GM23338 (cell line): ENCODE measurements around the gene SAA1. TPM values are rescaled to one million over a fixed set of nuclear protein-coding genes. Genes with fewer than 3 reads are reported as not detected.

Experiments
- ATAC-seq: fragments of 200-7000 bp; cut with Tn5 transposase; 3 replicates; pipeline ENCODE4 v1.9.1; 2020
- DNase-seq: peaks from one replicate; pipeline ENCODE4 v3.0.0-alpha.2; 2015; ENCODE audit warnings: low spot score
- H2AFZ ChIP-seq: fragments of 200-600 bp; sonication (generic); 2 replicates; pipeline ENCODE4 v1.8.0; 2016; ENCODE audit warnings: antibody characterized with exemption, mild to moderate bottlenecking, moderate library complexity
- H3F3A ChIP-seq: fragments of 200-600 bp; sonication (generic); replicated peaks from 2 replicates; pipeline ENCODE4 v1.8.0; 2017; ENCODE audit warnings: antibody characterized with exemption, mixed run types, low read depth
- H3K27ac ChIP-seq: fragments of 200-600 bp; sonication (generic); 2 replicates; pipeline ENCODE4 v1.6.1; 2016; ENCODE audit warnings: low read depth
- H3K27me3 ChIP-seq: fragments of 200-600 bp; sonication (generic); 2 replicates; pipeline ENCODE4 v1.8.0; 2016; ENCODE audit warnings: mild to moderate bottlenecking, mixed run types, moderate library complexity; ENCODE audit not compliant: insufficient read depth
- H3K36me3 ChIP-seq: fragments of 200-600 bp; sonication (generic); 2 replicates; pipeline ENCODE4 v1.8.0; 2016; ENCODE audit warnings: mild to moderate bottlenecking; ENCODE audit not compliant: insufficient read depth
- H3K4me1 ChIP-seq: fragments of 200-600 bp; sonication (generic); 2 replicates; pipeline ENCODE4 v1.8.0; 2016; ENCODE audit warnings: mild to moderate bottlenecking, moderate library complexity; ENCODE audit not compliant: insufficient read depth
- H3K4me2 ChIP-seq: fragments of 200-600 bp; sonication (generic); 2 replicates; pipeline ENCODE4 v1.7.1; 2017; ENCODE audit warnings: mixed run types
- H3K4me3 ChIP-seq: fragments of 200-600 bp; sonication (generic); 2 replicates; pipeline ENCODE4 v1.6.1; 2016; ENCODE audit warnings: mixed run types
- H3K79me2 ChIP-seq: fragments of 200-600 bp; sonication (generic); replicated peaks from 2 replicates; pipeline ENCODE4 v1.8.0; 2017; ENCODE audit warnings: mild to moderate bottlenecking; ENCODE audit not compliant: insufficient read depth
- H3K9me2 ChIP-seq: fragments of 200-600 bp; sonication (generic); 2 replicates; pipeline ENCODE4 v1.8.0; 2017; ENCODE audit not compliant: insufficient read depth
- H4K20me1 ChIP-seq: fragments of 200-600 bp; sonication (generic); replicated peaks from 2 replicates; pipeline ENCODE4 v1.8.0; 2017; ENCODE audit warnings: mild to moderate bottlenecking; ENCODE audit not compliant: insufficient read depth
- H3K27ac Mint-ChIP-seq: 2 replicates; pipeline ENCODE4 v1.8.0; 2020; ENCODE audit warnings: inconsistent platforms, mild to moderate bottlenecking, moderate library complexity, mixed read lengths
- H3K27me3 Mint-ChIP-seq: 3 replicates; pipeline ENCODE4 v1.8.0; 2022; ENCODE audit warnings: low read depth, mild to moderate bottlenecking, moderate library complexity, mixed read lengths, inconsistent platforms; ENCODE audit not compliant: insufficient read depth, poor library complexity
- H3K36me3 Mint-ChIP-seq: 3 replicates; pipeline ENCODE4 v1.8.0; 2021; ENCODE audit warnings: low read depth, mild to moderate bottlenecking, inconsistent platforms, moderate library complexity, mixed read lengths
- H3K4me1 Mint-ChIP-seq: 3 replicates; pipeline ENCODE4 v1.8.0; 2020; ENCODE audit warnings: mild to moderate bottlenecking, inconsistent platforms, mixed read lengths
- H3K4me3 Mint-ChIP-seq: 3 replicates; pipeline ENCODE4 v1.8.0; 2021; ENCODE audit warnings: moderate library complexity, mild to moderate bottlenecking, inconsistent platforms, mixed read lengths
- H3K9me3 Mint-ChIP-seq: 3 replicates; pipeline ENCODE4 v1.8.0; 2020; ENCODE audit warnings: moderate library complexity, mild to moderate bottlenecking, inconsistent platforms, mixed read lengths
- CREB1 ChIP-seq: fragments of 250-450 bp; sonication (Bioruptor Pico); IDR thresholded peaks from 2 replicates; pipeline ENCODE4 v1.5.0; 2020; ENCODE audit warnings: low read depth, mild to moderate bottlenecking, moderate library complexity
- CTCF ChIP-seq, 2 experiments: fragments of 200-600 bp in 1 of 2; sonication (generic) in 1 of 2; conservative IDR thresholded peaks; 2 replicates each; pipeline versions ENCODE4 v1.5.1 to v1.6.1; 2016 to 2017; ENCODE audit warnings: antibody characterized with exemption in 2 of 2, low read depth in 2 of 2, mild to moderate bottlenecking in 2 of 2, moderate library complexity in 1 of 2
- ETS1 ChIP-seq: IDR thresholded peaks from 2 replicates; pipeline ENCODE4 v1.6.1; 2016; ENCODE audit warnings: antibody characterized with exemption
- EZH2 ChIP-seq: fragments of 200-600 bp; sonication (generic); IDR thresholded peaks from one replicate; pipeline ENCODE4 v1.8.0; 2017; ENCODE audit warnings: antibody characterized with exemption, mild to moderate bottlenecking, low read depth; ENCODE audit not compliant: unreplicated experiment
- EZH2phosphoT487 ChIP-seq: fragments of 200-600 bp; sonication (generic); IDR thresholded peaks from one replicate; pipeline ENCODE4 v1.8.1; 2018; ENCODE audit warnings: antibody characterized with exemption; ENCODE audit not compliant: unreplicated experiment
- JUNB ChIP-seq: IDR thresholded peaks from one replicate; pipeline ENCODE4 v1.6.1; 2016; ENCODE audit warnings: antibody characterized with exemption; ENCODE audit not compliant: unreplicated experiment
- NANOG ChIP-seq: IDR thresholded peaks from 2 replicates; pipeline ENCODE4 v1.6.1; 2016; ENCODE audit warnings: antibody characterized with exemption, borderline replicate concordance
- POLR2AphosphoS5 ChIP-seq: IDR thresholded peaks from 2 replicates; pipeline ENCODE4 v1.6.1; 2016; ENCODE audit warnings: antibody characterized with exemption, low read depth
- REST ChIP-seq: IDR thresholded peaks from one replicate; pipeline ENCODE4 v1.6.1; 2018; ENCODE audit warnings: antibody characterized with exemption; ENCODE audit not compliant: unreplicated experiment
- STAT1 ChIP-seq: IDR thresholded peaks from one replicate; pipeline ENCODE4 v1.6.1; 2016; ENCODE audit warnings: antibody characterized with exemption; ENCODE audit not compliant: unreplicated experiment
- ZNF114 ChIP-seq: fragments of 250-450 bp; sonication (Bioruptor Pico); IDR thresholded peaks from 2 replicates; pipeline ENCODE4 v1.5.0; 2020; ENCODE audit warnings: mild to moderate bottlenecking, moderate library complexity
- ZNF331 ChIP-seq: fragments of 250-450 bp; sonication (Bioruptor Pico); IDR thresholded peaks from 2 replicates; pipeline ENCODE4 v1.5.0; 2020; ENCODE audit warnings: low read depth, mild to moderate bottlenecking, moderate library complexity
- polyA plus RNA-seq: library from polyadenylated mRNA; unstranded; fragments of >200 nt; fragmentation: Nextera tagmentation; extraction: Ambion mirVana; gene quantifications from 2 replicates; pipeline ENCODE4 v1.2.1, GENCODE V29; 2016
- total RNA-seq: library from RNA; depleted of rRNA; stranded (reverse); fragments of >200 nt; shearing (Covaris generic); gene quantifications from 2 replicates; pipeline ENCODE4 v1.2.3, GENCODE V29; 2014

SAA1 gene
- total and polyA plus RNA-seq, 2 experiments from 2014 or later = not detected

- no peaks in the 10 kb centered on the region for H3K4me1 ChIP-seq
- no peak overlapping the region for H3K4me3 ChIP-seq
- H3K4me2 ChIP-seq = no peak overlapping the region
- no peaks in the 10 kb centered on the region for H3K9me2 ChIP-seq
- DNase-seq = no peak
- no peak overlapping the region for H3K27ac ChIP-seq
- no peak overlapping the region for H3K27ac Mint-ChIP-seq
- no peaks in the 10 kb centered on the region for H3K4me1 Mint-ChIP-seq
- H4K20me1 ChIP-seq = peaks cover 5% of the 10 kb centered on the region
- no peak overlapping the region for H2AFZ ChIP-seq
- no peaks in the 10 kb centered on the region for H3K79me2 ChIP-seq
- ATAC-seq = no peak
- TF ChIP-seq ZNF114 (CRISPR knock-in tag) (no peak), EZH2 (no peak), ETS1 (no peak), POLR2AphosphoS5 (no peak), NANOG (no peak), JUNB (no peak), STAT1 (no peak), EZH2phosphoT487 (no peak)
- no peaks in the 10 kb centered on the region for H3K27me3 ChIP-seq
- no peaks in the 10 kb centered on the region for H3K9me3 Mint-ChIP-seq
- peaks cover 60% of the 10 kb centered on the region for H3K36me3 Mint-ChIP-seq
- peaks cover 54% of the 10 kb centered on the region for H3K36me3 ChIP-seq
- H3K4me3 Mint-ChIP-seq = no peak overlapping the region
- H3K27me3 Mint-ChIP-seq = no peaks in the 10 kb centered on the region
- no peaks in the 10 kb centered on the region for H3F3A ChIP-seq
Measured at GRCh38 chr11:18304745-18305144, 38.7 kb downstream of the SAA1 start.

GRCh38 chr11:18307461-18308139, 41.5 kb downstream of the SAA1 start:
- DNase-seq (no peak), ATAC-seq (no peak)
- no peak overlapping the region for H3K4me3 ChIP-seq
- no peak overlapping the region for H2AFZ ChIP-seq
- no peaks in the 10 kb centered on the region for H3K4me1 ChIP-seq
- no peaks in the 10 kb centered on the region for H3K9me3 Mint-ChIP-seq
- H3F3A ChIP-seq = no peaks in the 10 kb centered on the region
- H3K27me3 Mint-ChIP-seq = no peaks in the 10 kb centered on the region
- no peaks in the 10 kb centered on the region for H3K4me1 Mint-ChIP-seq
- no peaks in the 10 kb centered on the region for H3K9me2 ChIP-seq
- peaks cover 55% of the 10 kb centered on the region for H3K36me3 Mint-ChIP-seq
- H3K36me3 ChIP-seq = peaks cover 51% of the 10 kb centered on the region
- H3K4me2 ChIP-seq = no peak overlapping the region
- H3K4me3 Mint-ChIP-seq = no peak overlapping the region
- peaks cover 5% of the 10 kb centered on the region for H4K20me1 ChIP-seq
- no peak overlapping the region for H3K27ac Mint-ChIP-seq
- H3K27me3 ChIP-seq = no peaks in the 10 kb centered on the region
- peaks cover 5% of the 10 kb centered on the region; the same call in 1 of the 2 replicates for H3K79me2 ChIP-seq
- H3K27ac ChIP-seq = no peak overlapping the region
- TF ChIP-seq EZH2 = no peak
- no peak for TF ChIP-seq JUNB
- TF ChIP-seq ZNF114 (CRISPR knock-in tag) = no peak
- TF ChIP-seq EZH2phosphoT487 = no peak
- TF ChIP-seq REST = no peak
- TF ChIP-seq CTCF (conservative IDR thresholded peaks at IDR 0.05; ENCODE audit: low read depth in 2 of 2) = no peak
- no peak for TF ChIP-seq ZNF331 (CRISPR knock-in tag)
- no peak for TF ChIP-seq POLR2AphosphoS5
- TF ChIP-seq NANOG = no peak
- no peak for TF ChIP-seq STAT1
- no peak for TF ChIP-seq CREB1
- no peak for TF ChIP-seq ETS1
